MM.1S (cell line): ENCODE results near the gene FAM120B.

Experiments
- CTCF ChIP-seq: fragments of 300-600 bp; sonication (generic); IDR thresholded peaks from 2 replicates; pipeline ENCODE4 v1.5.1; 2016; ENCODE audit warnings: antibody characterized with exemption, low read length, mixed read lengths
- EZH2 ChIP-seq: fragments of 300-600 bp; sonication (generic); optimal IDR thresholded peaks from 2 replicates; pipeline ENCODE3; 2017; ENCODE audit warnings: low read depth, mild to moderate bottlenecking, antibody characterized with exemption, low read length, mixed read lengths
- EZH2phosphoT487 ChIP-seq: fragments of 300-600 bp; sonication (generic); IDR thresholded peaks from 2 replicates; pipeline ENCODE4 v1.6.1; 2018; ENCODE audit warnings: antibody characterized with exemption, low read length

- no peak for TF ChIP-seq CTCF
- no peak for TF ChIP-seq EZH2phosphoT487
- no peak for TF ChIP-seq EZH2
Measured at GRCh38 chr6:170271771-170272314, 34.7 kb upstream of the FAM120B start.
